Fibroblast of upper back skin (primary cell): ENCODE data around the gene ATP8A2.
A peak's percentile ranks its signal among the peaks of the same experiment; 100 is the strongest.

Experiments used
- DNase-seq: peaks from one replicate; pipeline ENCODE4 v3.0.0-alpha.2; 2013

ATP8A2 gene

GRCh38 chr13:26022538-26023292 lies 650.9 kb downstream of the ATP8A2 start:
- peak; percentile 58 for DNase-seq

- no peak for DNase-seq
These were observed 652.8 kb downstream of the ATP8A2 start for GRCh38 chr13:26024558-26024957.

GRCh38 chr13:26025196-26025595 lies 653.4 kb downstream of the ATP8A2 start:
- no peak for DNase-seq

GRCh38 chr13:26025771-26026170 lies 654.0 kb downstream of the ATP8A2 start:
- no peak for DNase-seq

- no peak for DNase-seq
These were observed 654.4 kb downstream of the ATP8A2 start for GRCh38 chr13:26026211-26026610.

GRCh38 chr13:26029581-26030136 lies 657.9 kb downstream of the ATP8A2 start:
- DNase-seq: no peak

- no peak for DNase-seq
These were observed 658.6 kb downstream of the ATP8A2 start for GRCh38 chr13:26030331-26030730.

- DNase-seq: no peak
These were observed 662.2 kb downstream of the ATP8A2 start for GRCh38 chr13:26034018-26034417.

- DNase-seq: no peak
These were observed 664.6 kb downstream of the ATP8A2 start for GRCh38 chr13:26036383-26036782.

- DNase-seq: no peak
These were observed 665.5 kb downstream of the ATP8A2 start for GRCh38 chr13:26037302-26037701.

- DNase-seq: no peak
These were observed 667.2 kb downstream of the ATP8A2 start for GRCh38 chr13:26038931-26039475.

GRCh38 chr13:26041444-26041843 lies 669.7 kb downstream of the ATP8A2 start:
- DNase-seq: no peak

- DNase-seq: no peak
These were observed 671.0 kb downstream of the ATP8A2 start for GRCh38 chr13:26042785-26043184.

GRCh38 chr13:26045142-26045541 lies 673.4 kb downstream of the ATP8A2 start:
- DNase-seq: no peak

- DNase-seq: no peak
These were observed 674.9 kb downstream of the ATP8A2 start for GRCh38 chr13:26046639-26047038.

GRCh38 chr13:26047040-26047439 lies 675.3 kb downstream of the ATP8A2 start:
- no peak for DNase-seq

GRCh38 chr13:26048741-26049140 lies 677.0 kb downstream of the ATP8A2 start:
- no peak for DNase-seq

- no peak for DNase-seq
These were observed 678.9 kb downstream of the ATP8A2 start for GRCh38 chr13:26050568-26051230.

GRCh38 chr13:26051231-26051656 lies 679.5 kb downstream of the ATP8A2 start:
- no peak for DNase-seq

GRCh38 chr13:26051657-26052311 lies 680.0 kb downstream of the ATP8A2 start, which contains the start of gene SHISA2:
TSS of gene SHISA2 (minus strand) at chr13:26052016. CDS start at chr13:26050975, 1,041 bp downstream.
- peak; percentile 52 for DNase-seq

GRCh38 chr13:26052337-26052736 lies 680.6 kb downstream of the ATP8A2 start:
- DNase-seq: no peak

GRCh38 chr13:26053418-26053980 lies 681.7 kb downstream of the ATP8A2 start:
- no peak for DNase-seq

GRCh38 chr13:26054896-26055295 lies 683.1 kb downstream of the ATP8A2 start:
- DNase-seq: no peak
